GM12801 (cell line): Measurements from ENCODE around the gene EFR3B.

Experiments
- CTCF ChIP-seq: IDR thresholded peaks from one replicate; pipeline ENCODE4 v1.5.1; 2011; ENCODE audit warnings: control low read depth; ENCODE audit not compliant: insufficient read length; ENCODE audit errors: extremely low read depth

The EFR3B gene

GRCh38 chr2:25050128-25050527, 8.3 kb downstream of the EFR3B start:
- TF ChIP-seq CTCF, result no peak

- TF ChIP-seq CTCF, result no peak
These were observed 11.2 kb downstream of the EFR3B start for GRCh38 chr2:25053041-25053440.

- no peak for TF ChIP-seq CTCF
These were observed 12.8 kb downstream of the EFR3B start for GRCh38 chr2:25054720-25055119.

GRCh38 chr2:25055376-25055920, 13.6 kb downstream of the EFR3B start:
- no peak for TF ChIP-seq CTCF

- TF ChIP-seq CTCF, result no peak
These were observed 14.4 kb downstream of the EFR3B start for GRCh38 chr2:25056098-25056821.

GRCh38 chr2:25062511-25062917, 20.6 kb downstream of the EFR3B start:
- no peak for TF ChIP-seq CTCF

- TF ChIP-seq CTCF, result no peak
These were observed 22.2 kb downstream of the EFR3B start for GRCh38 chr2:25063876-25064660.
